Panc1 (cell line): ENCODE measurements around the gene GFAP.

Experiments used
- CTCF ChIP-seq: fragments of 450-650 bp; IDR thresholded peaks from 2 replicates; pipeline ENCODE4 v1.5.1; 2017; ENCODE audit warnings: mild to moderate bottlenecking
- POLR2AphosphoS5 ChIP-seq: IDR thresholded peaks from 2 replicates; pipeline ENCODE4 v1.6.1; 2012; ENCODE audit warnings: mild to moderate bottlenecking, low read depth, low read length, moderate library complexity
- TF ChIP-seq, protein P1 (sequence below), 2 experiments: IDR thresholded peaks; 2 replicates each; pipeline ENCODE4 v1.6.1; 2011 to 2012; ENCODE audit warnings: low read depth in 2 of 2, control low read depth in 1 of 2, low read length in 1 of 2, mild to moderate bottlenecking in 1 of 2, moderate library complexity in 1 of 2; ENCODE audit not compliant: insufficient read depth in 1 of 2

- no peak for TF ChIP-seq CTCF
- no peak for TF ChIP-seq POLR2AphosphoS5
- TF ChIP-seq, protein P1, sequence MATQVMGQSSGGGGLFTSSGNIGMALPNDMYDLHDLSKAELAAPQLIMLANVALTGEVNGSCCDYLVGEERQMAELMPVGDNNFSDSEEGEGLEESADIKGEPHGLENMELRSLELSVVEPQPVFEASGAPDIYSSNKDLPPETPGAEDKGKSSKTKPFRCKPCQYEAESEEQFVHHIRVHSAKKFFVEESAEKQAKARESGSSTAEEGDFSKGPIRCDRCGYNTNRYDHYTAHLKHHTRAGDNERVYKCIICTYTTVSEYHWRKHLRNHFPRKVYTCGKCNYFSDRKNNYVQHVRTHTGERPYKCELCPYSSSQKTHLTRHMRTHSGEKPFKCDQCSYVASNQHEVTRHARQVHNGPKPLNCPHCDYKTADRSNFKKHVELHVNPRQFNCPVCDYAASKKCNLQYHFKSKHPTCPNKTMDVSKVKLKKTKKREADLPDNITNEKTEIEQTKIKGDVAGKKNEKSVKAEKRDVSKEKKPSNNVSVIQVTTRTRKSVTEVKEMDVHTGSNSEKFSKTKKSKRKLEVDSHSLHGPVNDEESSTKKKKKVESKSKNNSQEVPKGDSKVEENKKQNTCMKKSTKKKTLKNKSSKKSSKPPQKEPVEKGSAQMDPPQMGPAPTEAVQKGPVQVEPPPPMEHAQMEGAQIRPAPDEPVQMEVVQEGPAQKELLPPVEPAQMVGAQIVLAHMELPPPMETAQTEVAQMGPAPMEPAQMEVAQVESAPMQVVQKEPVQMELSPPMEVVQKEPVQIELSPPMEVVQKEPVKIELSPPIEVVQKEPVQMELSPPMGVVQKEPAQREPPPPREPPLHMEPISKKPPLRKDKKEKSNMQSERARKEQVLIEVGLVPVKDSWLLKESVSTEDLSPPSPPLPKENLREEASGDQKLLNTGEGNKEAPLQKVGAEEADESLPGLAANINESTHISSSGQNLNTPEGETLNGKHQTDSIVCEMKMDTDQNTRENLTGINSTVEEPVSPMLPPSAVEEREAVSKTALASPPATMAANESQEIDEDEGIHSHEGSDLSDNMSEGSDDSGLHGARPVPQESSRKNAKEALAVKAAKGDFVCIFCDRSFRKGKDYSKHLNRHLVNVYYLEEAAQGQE (IDR thresholded peaks at IDR 0.05; ENCODE audit: insufficient read depth in 1 of 2, low read depth in 2 of 2, low read length in 1 of 2): no peak
These were observed 27.0 kb downstream of the GFAP start for GRCh38 chr17:44887971-44888954.
